SIG-M5 treated with dmso at 0.1 percent for 504 hours (cell line): ENCODE data around the gene ANKRD63.

Experiments
- DNase-seq: peaks from one replicate; lab custom pipeline; 2025; ENCODE audit not compliant: unreplicated experiment; lab: John Stamatoyannopoulos, UW

Gene ANKRD63

GRCh38 chr15:40313531-40314398 is 30.9 kb upstream of the ANKRD63 start:
- peak; percentile 55 for DNase-seq

DNA sequence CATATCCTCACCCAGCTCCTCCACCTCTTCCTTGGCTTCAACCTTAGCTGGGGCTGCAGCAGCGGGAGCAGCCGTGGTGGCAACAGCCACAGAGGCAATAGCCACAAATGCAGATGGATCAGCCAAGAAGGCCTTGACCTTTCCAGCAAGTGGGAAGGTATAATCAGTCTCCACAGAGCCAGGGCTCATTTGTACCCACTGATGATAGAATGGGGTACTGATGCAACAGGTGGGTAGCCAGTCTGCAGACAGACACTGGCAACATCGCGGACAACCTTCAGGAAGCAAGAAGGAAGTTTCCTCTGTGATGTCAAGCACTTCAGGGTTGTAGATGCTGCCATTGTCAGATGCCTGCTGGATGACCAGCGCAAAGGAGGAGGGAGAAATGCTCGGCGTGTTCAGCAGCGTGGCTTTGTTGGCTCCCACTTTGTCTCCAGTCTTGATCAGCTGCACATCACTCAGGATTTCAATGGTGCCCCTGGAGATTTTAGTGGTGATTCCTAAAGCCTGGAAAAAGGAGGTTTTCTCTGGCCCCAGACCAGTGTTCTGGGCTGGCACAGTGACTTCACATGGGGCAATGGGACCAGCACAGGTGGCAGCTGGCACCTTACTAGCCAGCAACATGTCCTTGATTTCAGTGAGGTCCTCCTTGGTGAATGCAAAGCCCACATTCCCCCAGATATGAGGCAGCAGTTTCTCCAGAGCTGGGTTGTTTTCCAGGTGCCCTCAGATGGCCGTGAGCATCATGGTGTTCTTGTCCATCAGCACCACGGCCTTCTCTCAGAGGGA is 29.7 kb upstream of the ANKRD63 start:
- no peak for DNase-seq

GRCh38 chr15:40310993-40311392 is 28.1 kb upstream of the ANKRD63 start:
- DNase-seq = no peak

DNA sequence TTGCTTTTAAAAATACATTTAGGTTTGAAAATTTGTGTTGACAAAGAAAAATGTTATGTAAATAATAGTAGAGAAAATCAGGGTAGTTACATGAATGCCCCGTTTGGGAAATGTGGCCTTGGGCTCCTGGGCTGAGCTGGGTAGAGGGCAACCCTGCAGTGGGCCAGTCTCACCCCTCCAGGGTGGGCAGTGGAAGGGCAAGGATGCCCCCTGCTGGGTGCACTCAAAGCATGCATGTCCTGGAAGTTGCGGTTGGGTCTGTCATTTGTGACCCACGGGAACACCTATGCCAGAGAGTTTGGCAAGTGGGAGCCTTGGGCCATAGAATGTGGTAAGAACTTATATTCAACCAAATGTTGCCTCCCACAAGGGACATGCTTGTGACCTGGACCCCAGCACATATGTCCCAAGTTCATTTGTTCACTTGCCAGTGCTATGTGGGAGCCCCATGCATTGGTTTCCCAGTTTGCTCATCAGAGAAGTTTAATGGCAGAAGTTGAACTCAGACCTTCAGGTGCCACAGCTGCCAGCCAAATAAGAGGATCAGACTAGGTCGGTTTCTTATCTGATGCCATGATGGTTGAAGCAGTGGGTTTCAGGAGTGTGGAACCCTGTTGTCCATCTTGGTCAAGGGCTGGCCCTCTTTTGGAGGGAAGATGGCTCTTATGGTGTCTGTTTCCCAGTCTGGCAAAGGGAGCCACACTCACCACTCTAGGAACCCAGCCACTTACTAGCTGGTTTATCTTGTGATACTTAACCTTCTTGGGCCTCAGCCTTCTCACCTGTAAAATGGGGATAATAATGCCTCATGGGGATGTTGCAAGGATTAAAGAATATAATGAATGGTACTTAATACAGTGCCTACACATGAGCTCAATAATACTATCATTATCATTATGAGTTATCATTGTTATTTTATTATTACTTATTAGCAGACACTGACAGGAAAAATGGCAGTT is 27.4 kb upstream of the ANKRD63 start:
- DNase-seq = peak; percentile 43

GRCh38 chr15:40309344-40309862 is 26.5 kb upstream of the ANKRD63 start:
- DNase-seq = no peak

- peak; percentile 87 for DNase-seq
Measured at GRCh38 chr15:40307421-40308211, 24.8 kb upstream of the ANKRD63 start, which contains the start of gene PLCB2. Gene PLCB2 (minus strand): TSS chr15:40307935. CDS start chr15:40307672, 263 bp downstream.

DNA sequence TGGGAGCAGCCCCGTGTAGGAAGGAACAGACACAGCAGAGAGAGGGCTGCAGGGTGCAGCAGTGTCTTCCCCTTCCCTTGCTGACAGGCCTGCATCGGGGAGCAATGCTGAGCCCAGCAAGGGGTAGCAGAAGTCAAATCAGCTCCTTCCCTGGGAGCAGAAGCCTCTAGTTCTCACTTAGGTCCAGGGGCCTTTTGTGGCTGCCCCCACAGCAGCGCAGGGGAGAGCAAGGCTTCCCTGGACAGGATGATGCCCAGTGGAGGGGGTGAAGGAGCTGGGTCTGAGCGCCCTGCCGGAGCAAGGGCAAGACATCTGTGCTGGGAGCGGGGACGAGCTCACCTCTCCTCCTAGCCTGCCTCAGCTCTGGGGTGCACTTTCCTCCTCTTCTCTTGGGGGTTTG is 24.0 kb upstream of the ANKRD63 start:
- DNase-seq = no peak

GRCh38 chr15:40306371-40306770 is 23.5 kb upstream of the ANKRD63 start:
- DNase-seq = no peak

DNA sequence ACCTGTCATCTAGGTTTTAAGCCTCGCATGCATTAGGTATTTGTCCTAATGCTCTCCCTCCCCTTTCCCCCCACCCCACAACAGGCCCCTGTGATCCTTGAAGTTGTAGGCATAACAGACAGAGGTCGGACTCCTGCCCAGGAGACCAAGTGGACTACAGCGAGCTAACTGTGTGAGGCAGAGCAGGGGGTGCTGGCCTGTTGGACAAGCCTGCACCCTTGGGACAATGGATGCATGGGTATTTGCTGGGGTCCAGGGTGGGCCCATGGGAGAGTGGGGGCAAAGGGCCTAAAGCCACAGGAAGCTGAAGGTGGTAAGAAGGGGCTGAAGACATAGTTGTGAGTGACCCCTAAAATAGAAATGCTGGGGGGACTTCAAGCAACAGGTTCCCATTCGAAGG is 22.4 kb upstream of the ANKRD63 start:
- no peak for DNase-seq

- DNase-seq = no peak
Measured at GRCh38 chr15:40303576-40303975, 20.7 kb upstream of the ANKRD63 start.

DNA sequence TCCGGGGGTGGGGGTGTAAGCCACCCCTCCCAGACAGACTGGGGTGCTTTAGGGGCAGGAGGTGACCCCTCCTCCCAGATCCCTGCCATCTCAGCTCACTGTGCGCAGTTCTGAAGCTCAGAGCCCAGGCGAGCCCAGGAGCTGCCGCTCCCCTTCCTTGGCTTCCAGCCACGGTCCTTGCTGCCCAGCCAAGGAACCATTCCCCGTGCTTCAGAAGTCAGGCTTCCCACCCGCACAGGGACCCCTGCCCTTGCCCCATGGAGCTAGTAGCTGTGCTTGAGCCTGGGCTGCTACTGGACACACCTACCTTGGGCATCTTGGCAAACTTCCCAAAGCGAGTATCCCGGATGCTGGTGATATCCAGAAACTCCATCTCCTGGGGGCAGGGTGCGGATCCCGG is 20.1 kb upstream of the ANKRD63 start:
- DNase-seq = no peak

DNA sequence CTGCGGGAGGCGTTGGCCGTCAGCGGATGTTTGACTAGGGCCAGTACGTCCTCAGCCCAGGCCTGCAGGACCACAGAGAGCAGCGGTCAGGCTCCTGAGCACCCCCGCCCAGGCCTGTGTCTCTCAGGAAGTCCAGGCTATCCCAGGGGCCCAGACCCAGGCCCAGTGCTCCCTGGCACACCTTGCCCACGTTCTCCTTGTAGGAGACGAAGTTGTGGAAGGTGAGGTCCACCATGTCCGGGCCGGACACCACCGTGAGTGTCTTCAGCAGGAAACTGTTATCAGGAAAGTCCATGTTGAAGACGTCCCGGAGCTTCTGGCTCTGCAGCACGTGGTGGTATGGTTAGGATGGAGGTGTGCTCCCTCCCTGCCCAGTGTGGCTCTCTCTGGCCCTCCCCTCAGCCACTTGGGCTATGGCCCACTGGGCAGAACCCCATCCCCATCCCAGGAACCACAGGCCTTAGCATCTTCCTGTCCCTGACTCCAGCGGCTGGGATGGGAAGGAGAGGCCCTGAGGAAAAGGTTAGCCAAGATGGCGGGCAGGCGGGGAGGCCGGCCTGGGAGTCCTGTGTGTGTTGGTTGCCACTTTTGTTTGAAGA is 19.5 kb upstream of the ANKRD63 start:
- no peak for DNase-seq

DNA sequence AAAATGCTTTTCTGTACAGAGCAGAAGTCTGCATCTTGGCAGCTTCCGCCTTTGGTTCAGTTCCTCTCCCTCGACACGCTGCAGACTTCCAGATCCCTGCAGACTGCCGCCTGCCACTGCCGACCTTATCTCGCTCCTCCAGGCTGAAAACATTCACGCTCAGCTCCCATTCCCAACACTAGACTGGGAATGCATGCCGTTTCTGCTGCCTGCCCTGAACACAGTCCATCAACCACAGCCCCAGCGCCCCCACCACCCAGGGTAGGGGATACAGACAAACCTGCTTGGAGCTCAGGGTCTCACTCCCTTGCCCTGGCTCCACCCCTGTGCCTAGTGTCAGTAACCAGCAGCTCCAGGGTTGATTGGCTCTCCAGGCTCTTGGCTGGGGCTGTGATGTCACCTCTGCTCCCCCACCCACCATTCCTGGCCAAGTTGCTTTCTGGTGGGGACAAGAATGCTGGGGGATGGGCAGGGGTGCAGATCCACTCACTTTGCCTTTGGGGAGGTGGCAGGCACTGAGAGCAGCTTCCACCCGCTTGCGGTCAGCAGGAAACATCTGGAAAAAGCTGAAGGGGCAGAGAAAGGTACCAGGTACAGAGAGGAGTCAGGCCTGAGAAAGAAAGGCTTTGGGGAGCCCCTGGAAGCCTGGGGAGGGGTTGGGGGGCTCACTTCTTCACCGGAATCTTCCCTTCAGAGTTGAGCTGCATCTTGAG is 18.8 kb upstream of the ANKRD63 start:
- DNase-seq = no peak

DNA sequence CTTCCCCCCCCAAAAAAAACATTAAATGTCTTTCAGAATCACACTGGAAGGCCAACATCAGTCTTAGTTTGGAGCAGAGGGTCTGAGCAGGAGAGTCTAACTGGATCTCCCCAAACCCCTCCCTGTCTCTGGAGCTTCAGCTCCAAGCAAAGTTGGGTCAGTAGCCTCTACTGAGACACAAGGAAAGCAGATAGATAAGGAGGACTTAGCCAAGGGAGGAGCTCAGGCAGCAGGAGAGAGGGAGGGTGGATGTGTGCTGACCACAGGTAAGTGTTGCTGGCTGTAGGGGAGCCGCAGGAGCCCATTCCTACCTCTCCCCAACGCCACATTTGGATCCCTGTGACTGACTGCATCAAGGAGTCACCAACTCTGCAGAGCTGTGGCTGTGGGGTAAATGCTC is 17.9 kb upstream of the ANKRD63 start:
- no peak for DNase-seq

DNA sequence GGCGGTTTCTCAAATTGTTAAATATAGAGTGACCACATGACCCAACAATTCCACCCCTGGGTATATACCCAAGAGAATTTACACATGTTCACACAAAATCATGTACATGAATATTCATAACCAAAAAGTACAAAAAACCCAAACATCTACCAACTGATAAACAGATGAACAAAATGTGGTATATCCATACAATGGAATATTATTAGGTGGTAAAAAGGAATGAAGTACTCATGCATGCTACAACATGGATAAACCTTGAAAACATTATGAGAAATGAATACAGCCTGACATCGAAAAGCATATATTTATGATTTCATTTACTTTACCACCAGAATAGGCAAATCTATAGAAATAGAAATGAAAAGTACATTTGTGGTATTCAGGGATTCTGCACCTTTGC is 17.5 kb upstream of the ANKRD63 start:
- DNase-seq = no peak

GRCh38 chr15:40298216-40298935 is 15.5 kb upstream of the ANKRD63 start:
- DNase-seq = no peak

DNA sequence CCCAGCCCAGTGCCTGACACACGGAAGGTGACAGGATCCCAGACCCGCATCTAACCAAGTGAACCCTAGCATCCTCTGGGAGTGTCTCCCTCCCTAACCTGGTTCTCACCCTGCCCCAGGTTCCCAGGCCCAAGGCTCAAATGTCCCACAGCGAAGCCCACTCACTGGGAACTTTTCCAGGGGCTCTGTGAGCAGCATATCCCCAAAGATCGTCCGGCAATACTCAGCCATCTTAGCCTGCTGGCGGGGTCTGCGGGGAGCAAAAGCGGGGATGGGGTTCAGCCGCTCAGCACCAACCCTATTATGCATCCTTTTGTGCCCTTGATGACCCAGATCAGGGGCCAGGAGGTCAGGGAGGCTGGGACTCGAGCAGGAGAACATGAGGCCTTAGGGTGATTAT is 14.5 kb upstream of the ANKRD63 start:
- no peak for DNase-seq

DNA sequence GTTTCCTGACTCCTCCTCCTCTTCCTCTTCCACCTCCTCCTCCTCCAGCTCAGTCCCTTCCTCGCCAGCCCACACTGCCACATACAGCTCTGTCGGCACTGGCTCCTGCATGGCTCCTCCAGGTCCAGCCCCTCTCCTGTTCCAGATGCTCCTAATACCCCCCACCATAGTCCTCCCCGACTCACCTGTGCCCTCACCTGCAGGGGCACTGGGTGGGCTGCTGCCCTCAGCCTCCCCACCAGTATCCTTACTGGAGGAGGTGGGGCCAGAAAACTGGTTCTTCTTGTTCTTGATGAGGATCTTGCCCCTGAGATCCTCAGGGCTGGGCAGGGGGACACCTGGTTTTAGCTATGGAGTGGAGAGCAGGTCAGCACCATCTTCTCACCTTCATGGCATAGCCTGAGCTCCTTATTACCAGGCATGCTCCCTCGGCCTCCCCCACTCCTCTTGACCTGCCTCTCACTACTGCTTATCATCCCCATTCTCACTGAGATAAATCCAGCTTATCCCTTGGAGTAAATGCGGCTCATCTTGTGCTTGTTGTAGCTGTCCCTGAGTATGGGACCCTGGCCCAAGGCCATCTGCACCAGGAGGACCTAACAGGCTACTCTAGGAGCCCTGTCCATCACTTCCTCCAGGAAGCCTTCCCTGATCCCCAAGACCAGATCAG is 13.8 kb upstream of the ANKRD63 start:
- DNase-seq = no peak
